Measurements from ENCODE around the gene KITLG. TPM values are rescaled to one million over a fixed set of nuclear protein-coding genes. Genes with fewer than 3 reads are reported as not detected.

KITLG gene, protein sequence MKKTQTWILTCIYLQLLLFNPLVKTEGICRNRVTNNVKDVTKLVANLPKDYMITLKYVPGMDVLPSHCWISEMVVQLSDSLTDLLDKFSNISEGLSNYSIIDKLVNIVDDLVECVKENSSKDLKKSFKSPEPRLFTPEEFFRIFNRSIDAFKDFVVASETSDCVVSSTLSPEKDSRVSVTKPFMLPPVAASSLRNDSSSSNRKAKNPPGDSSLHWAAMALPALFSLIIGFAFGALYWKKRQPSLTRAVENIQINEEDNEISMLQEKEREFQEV
- 13.3 to 20.9 TPM (median 16.6 TPM) in 5 replicates for total RNA-seq (2022; extraction: Qiagen RNA extraction)

DNA sequence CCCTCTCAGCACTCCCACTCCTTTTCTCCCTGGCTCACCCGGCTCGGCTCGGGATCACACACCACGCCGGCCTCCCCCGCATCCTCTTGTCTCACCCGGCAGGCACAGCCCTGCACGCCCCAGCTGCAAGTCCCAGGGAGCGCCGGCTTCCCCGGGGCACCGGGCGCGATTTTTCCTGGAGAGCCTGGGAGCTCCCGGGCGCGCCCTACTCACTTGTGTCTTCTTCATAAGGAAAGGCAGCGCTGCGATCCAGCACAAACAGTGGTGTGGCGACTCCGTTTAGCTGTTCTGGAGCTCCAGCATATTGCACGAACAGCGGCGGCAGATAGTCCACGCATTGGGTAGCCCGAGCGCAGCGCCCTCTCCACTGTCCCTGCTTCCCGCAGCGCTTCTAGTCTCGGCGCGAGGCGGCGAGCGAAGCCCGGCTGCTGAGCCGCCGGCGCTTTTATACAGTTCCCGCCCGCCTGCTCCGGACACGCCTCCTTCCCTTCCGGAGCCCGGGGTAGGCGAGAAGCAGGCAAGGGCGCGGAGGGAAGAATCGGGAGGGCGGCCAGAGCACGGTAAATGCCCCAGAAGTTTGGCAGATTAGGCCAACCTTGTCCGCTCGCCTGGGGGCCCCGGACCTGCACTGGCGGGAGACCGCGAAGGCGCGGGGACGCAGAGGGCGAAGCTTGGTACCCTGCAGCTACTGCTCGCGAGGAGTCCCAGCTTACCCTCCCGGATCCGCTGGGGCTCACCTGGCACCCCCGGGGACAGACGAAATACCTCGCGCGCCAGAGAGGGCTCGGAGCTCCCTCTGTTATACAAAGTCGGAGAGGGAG, at the start of gene KITLG:
Gene KITLG, minus strand, starts transcription at position 421 of the 821 bp plus-strand sequence. Its CDS starts 193 bp downstream, at position 228.

